ENCODE results near the gene UNC5CL.

Gene UNC5CL

GRCh38 chr6:41051873-41052272 lies 12.9 kb upstream of the UNC5CL start:
- Histone ChIP-seq H3K27ac (ENCODE audit: low read depth, low read length) (no peak overlapping the region), H3K9ac (ENCODE audit: low read length in 5 of 5) (no peak overlapping the region), H3K27me3 (ENCODE audit: control insufficient read depth in 5 of 5, insufficient read depth in 4 of 5, low read length in 5 of 5) (no peaks in the 10 kb centered on the region), H3K4me1 (ENCODE audit: control insufficient read depth in 5 of 5, insufficient read depth in 5 of 5, low read length in 5 of 5) (peaks cover 0 to 7% (median 0%) of the 10 kb centered on the region in 5 donors), H3K4me3 (ENCODE audit: low read depth in 1 of 5, low read length in 5 of 5) (no peak overlapping the region), H3K36me3 (ENCODE audit: control insufficient read depth in 5 of 5, insufficient read depth in 5 of 5, low read length in 5 of 5) (peaks cover 0 to 5% (median 0%) of the 10 kb centered on the region in 5 donors), H3K9me3 (ENCODE audit: control insufficient read depth in 5 of 5, low read length in 5 of 5) (no peaks in the 10 kb centered on the region)

DNA sequence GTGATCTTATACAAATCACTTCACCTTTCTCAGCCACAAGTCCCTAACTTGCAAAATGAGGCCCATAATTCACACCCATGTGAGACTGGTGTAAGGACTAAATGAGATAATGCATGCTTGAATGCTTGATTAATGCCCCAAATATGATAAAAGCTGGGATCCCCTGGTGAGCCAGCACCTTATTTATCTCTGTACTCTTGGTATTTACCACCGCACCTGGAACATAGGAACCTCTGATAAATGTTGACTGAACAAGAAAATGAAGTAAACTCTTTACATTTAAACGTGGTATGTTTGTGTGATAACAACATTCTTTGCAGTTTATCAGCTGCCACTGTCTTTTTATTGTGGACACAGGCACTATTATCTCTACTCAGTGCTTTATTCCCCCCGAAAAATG lies 11.5 kb upstream of the UNC5CL start:
- Histone ChIP-seq H3K9me3 (ENCODE audit: control insufficient read depth in 5 of 5, low read length in 5 of 5) (no peaks in the 10 kb centered on the region), H3K27ac (ENCODE audit: low read depth, low read length) (no peak overlapping the region), H3K4me3 (ENCODE audit: low read depth in 1 of 5, low read length in 5 of 5) (no peak overlapping the region), H3K9ac (ENCODE audit: low read length in 5 of 5) (no peak overlapping the region), H3K27me3 (ENCODE audit: control insufficient read depth in 5 of 5, insufficient read depth in 4 of 5, low read length in 5 of 5) (no peaks in the 10 kb centered on the region), H3K4me1 (ENCODE audit: control insufficient read depth in 5 of 5, insufficient read depth in 5 of 5, low read length in 5 of 5) (peaks cover 0 to 7% (median 0%) of the 10 kb centered on the region in 5 donors), H3K36me3 (ENCODE audit: control insufficient read depth in 5 of 5, insufficient read depth in 5 of 5, low read length in 5 of 5) (peaks cover 0 to 4% (median 0%) of the 10 kb centered on the region in 5 donors)

DNA sequence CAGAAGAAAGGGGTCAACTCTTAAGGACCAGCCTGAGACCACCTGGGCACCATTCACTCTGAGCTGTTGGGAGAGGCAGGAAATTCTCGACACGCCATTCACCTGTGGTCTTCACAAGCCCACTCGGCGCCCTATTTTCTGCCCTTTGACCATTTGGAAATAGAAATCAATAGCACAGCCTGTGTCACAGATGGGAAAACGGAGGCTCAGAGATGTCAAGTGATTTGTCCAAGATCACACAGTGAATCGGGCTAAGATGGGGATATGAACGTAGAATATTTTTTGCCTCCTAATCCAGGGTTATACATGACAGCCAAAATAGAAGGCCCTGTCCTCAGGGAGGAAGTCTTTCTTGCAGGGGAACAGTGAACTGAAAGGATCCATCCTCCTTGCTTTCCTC lies 10.9 kb upstream of the UNC5CL start:
- no peaks in the 10 kb centered on the region for H3K9me3 ChIP-seq (ENCODE audit: control insufficient read depth in 5 of 5, low read length in 5 of 5)
- H3K27me3 ChIP-seq (ENCODE audit: control insufficient read depth in 5 of 5, insufficient read depth in 4 of 5, low read length in 5 of 5): no peaks in the 10 kb centered on the region
- no peak overlapping the region for H3K27ac ChIP-seq (ENCODE audit: low read depth, low read length)
- H3K4me3 ChIP-seq (ENCODE audit: low read depth in 1 of 5, low read length in 5 of 5): no peak overlapping the region
- H3K36me3 ChIP-seq (ENCODE audit: control insufficient read depth in 5 of 5, insufficient read depth in 5 of 5, low read length in 5 of 5): no peaks in the 10 kb centered on the region
- peaks cover 0 to 7% (median 0%) of the 10 kb centered on the region in 5 donors for H3K4me1 ChIP-seq (ENCODE audit: control insufficient read depth in 5 of 5, insufficient read depth in 5 of 5, low read length in 5 of 5)
- no peak overlapping the region for H3K9ac ChIP-seq (ENCODE audit: low read length in 5 of 5)

DNA sequence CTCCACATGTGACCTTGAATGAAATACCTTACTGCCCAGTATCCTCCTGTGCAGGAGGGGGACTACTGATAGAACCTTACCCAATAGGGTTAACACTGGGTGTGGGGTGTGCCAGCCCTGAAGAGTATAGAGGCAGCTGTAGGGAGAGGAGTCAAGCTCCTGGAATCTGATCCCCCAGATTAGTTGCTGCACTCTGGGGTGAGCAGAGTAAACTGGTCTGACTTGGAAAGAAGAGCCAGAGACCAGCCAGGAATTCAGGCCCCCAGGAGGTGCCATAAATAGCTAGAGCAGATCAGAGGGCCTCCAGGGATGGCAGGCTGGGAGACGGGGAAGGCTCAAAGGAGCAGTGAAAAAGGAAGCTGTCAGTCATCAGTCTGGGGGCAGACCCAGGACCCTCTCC lies 10.5 kb upstream of the UNC5CL start:
- Histone ChIP-seq H3K9ac (ENCODE audit: low read length in 5 of 5) (no peak overlapping the region), H3K4me1 (ENCODE audit: control insufficient read depth in 5 of 5, insufficient read depth in 5 of 5, low read length in 5 of 5) (peaks cover 0 to 7% (median 0%) of the 10 kb centered on the region in 5 donors)

GRCh38 chr6:41047745-41048732 lies 9.0 kb upstream of the UNC5CL start:
- no peaks in the 10 kb centered on the region for H3K36me3 ChIP-seq (ENCODE audit: control insufficient read depth in 5 of 5, insufficient read depth in 5 of 5, low read length in 5 of 5)
- no peaks in the 10 kb centered on the region for H3K9me3 ChIP-seq (ENCODE audit: control insufficient read depth in 5 of 5, low read length in 5 of 5)
- no peak overlapping the region for H3K9ac ChIP-seq (ENCODE audit: low read length in 5 of 5)
- no peak overlapping the region for H3K27ac ChIP-seq (ENCODE audit: low read depth, low read length)
- H3K27me3 ChIP-seq (ENCODE audit: control insufficient read depth in 5 of 5, insufficient read depth in 4 of 5, low read length in 5 of 5): no peaks in the 10 kb centered on the region
- H3K4me1 ChIP-seq (ENCODE audit: control insufficient read depth in 5 of 5, insufficient read depth in 5 of 5, low read length in 5 of 5): peaks cover 0 to 7% (median 0%) of the 10 kb centered on the region in 5 donors
- no peak overlapping the region for H3K4me3 ChIP-seq (ENCODE audit: low read depth in 1 of 5, low read length in 5 of 5)

More for the DNA sequence above, 10.5 kb upstream of the UNC5CL start:
- Histone ChIP-seq H3K36me3 (ENCODE audit: control insufficient read depth in 5 of 5, insufficient read depth in 5 of 5, low read length in 5 of 5) (no peaks in the 10 kb centered on the region), H3K27me3 (ENCODE audit: control insufficient read depth in 5 of 5, insufficient read depth in 4 of 5, low read length in 5 of 5) (no peaks in the 10 kb centered on the region), H3K4me3 (ENCODE audit: low read depth in 1 of 5, low read length in 5 of 5) (no peak overlapping the region), H3K9me3 (ENCODE audit: control insufficient read depth in 5 of 5, low read length in 5 of 5) (no peaks in the 10 kb centered on the region), H3K27ac (ENCODE audit: low read depth, low read length) (no peak overlapping the region)

- Histone ChIP-seq H3K4me1 (ENCODE audit: control insufficient read depth in 5 of 5, insufficient read depth in 5 of 5, low read length in 5 of 5) (peaks cover 0 to 7% (median 0%) of the 10 kb centered on the region in 5 donors), H3K27ac (ENCODE audit: low read depth, low read length) (no peak overlapping the region), H3K36me3 (ENCODE audit: control insufficient read depth in 5 of 5, insufficient read depth in 5 of 5, low read length in 5 of 5) (peaks cover 0 to 5% (median 0%) of the 10 kb centered on the region in 5 donors), H3K4me3 (ENCODE audit: low read depth in 1 of 5, low read length in 5 of 5) (no peak overlapping the region), H3K9me3 (ENCODE audit: control insufficient read depth in 5 of 5, low read length in 5 of 5) (no peaks in the 10 kb centered on the region), H3K9ac (ENCODE audit: low read length in 5 of 5) (no peak overlapping the region), H3K27me3 (ENCODE audit: control insufficient read depth in 5 of 5, insufficient read depth in 4 of 5, low read length in 5 of 5) (no peaks in the 10 kb centered on the region)
Measured at GRCh38 chr6:41047306-41047705, 8.3 kb upstream of the UNC5CL start.

DNA sequence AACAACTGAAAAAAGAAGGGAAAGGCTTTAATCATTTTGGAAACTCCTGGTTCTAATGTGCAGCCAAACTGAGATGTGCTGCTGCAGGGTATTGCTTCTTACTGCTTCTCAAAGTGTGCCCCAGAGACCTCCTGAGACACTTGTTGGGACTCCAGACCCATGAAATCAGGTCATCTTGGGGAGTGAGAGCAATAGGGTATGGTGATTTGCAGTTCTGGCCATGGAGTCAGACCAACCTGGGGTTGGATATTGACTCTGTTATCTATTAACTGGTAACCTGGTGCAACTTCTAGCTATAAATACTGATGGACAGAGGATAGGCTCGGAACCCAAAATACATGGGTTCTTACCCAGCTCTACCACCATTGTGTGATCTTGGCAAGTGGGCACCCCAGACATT lies 7.1 kb upstream of the UNC5CL start:
- no peaks in the 10 kb centered on the region for H3K9me3 ChIP-seq (ENCODE audit: control insufficient read depth in 5 of 5, low read length in 5 of 5)
- H3K36me3 ChIP-seq (ENCODE audit: control insufficient read depth in 5 of 5, insufficient read depth in 5 of 5, low read length in 5 of 5): peaks cover 0 to 7% (median 0%) of the 10 kb centered on the region in 5 donors
- H3K4me3 ChIP-seq (ENCODE audit: low read depth in 1 of 5, low read length in 5 of 5): no peak overlapping the region
- H3K27ac ChIP-seq (ENCODE audit: low read depth, low read length): no peak overlapping the region
- H3K9ac ChIP-seq (ENCODE audit: low read length in 5 of 5): no peak overlapping the region
- H3K27me3 ChIP-seq (ENCODE audit: control insufficient read depth in 5 of 5, insufficient read depth in 4 of 5, low read length in 5 of 5): no peaks in the 10 kb centered on the region
- H3K4me1 ChIP-seq (ENCODE audit: control insufficient read depth in 5 of 5, insufficient read depth in 5 of 5, low read length in 5 of 5): no peaks in the 10 kb centered on the region

GRCh38 chr6:41045664-41046063 lies 6.6 kb upstream of the UNC5CL start:
- no peaks in the 10 kb centered on the region for H3K4me1 ChIP-seq (ENCODE audit: control insufficient read depth in 5 of 5, insufficient read depth in 5 of 5, low read length in 5 of 5)
- no peak overlapping the region for H3K27ac ChIP-seq (ENCODE audit: low read depth, low read length)
- no peaks in the 10 kb centered on the region for H3K9me3 ChIP-seq (ENCODE audit: control insufficient read depth in 5 of 5, low read length in 5 of 5)
- no peak overlapping the region for H3K9ac ChIP-seq (ENCODE audit: low read length in 5 of 5)
- H3K4me3 ChIP-seq (ENCODE audit: low read depth in 1 of 5, low read length in 5 of 5): no peak overlapping the region
- no peaks in the 10 kb centered on the region for H3K27me3 ChIP-seq (ENCODE audit: control insufficient read depth in 5 of 5, insufficient read depth in 4 of 5, low read length in 5 of 5)
- H3K36me3 ChIP-seq (ENCODE audit: control insufficient read depth in 5 of 5, insufficient read depth in 5 of 5, low read length in 5 of 5): peaks cover 0 to 7% (median 0%) of the 10 kb centered on the region in 5 donors

- Histone ChIP-seq H3K27me3 (ENCODE audit: control insufficient read depth in 5 of 5, insufficient read depth in 4 of 5, low read length in 5 of 5) (no peaks in the 10 kb centered on the region), H3K4me1 (ENCODE audit: control insufficient read depth in 5 of 5, insufficient read depth in 5 of 5, low read length in 5 of 5) (no peaks in the 10 kb centered on the region), H3K9me3 (ENCODE audit: control insufficient read depth in 5 of 5, low read length in 5 of 5) (no peaks in the 10 kb centered on the region), H3K9ac (ENCODE audit: low read length in 5 of 5) (no peak overlapping the region), H3K36me3 (ENCODE audit: control insufficient read depth in 5 of 5, insufficient read depth in 5 of 5, low read length in 5 of 5) (peaks cover 0 to 7% (median 0%) of the 10 kb centered on the region in 5 donors), H3K4me3 (ENCODE audit: low read depth in 1 of 5, low read length in 5 of 5) (no peak overlapping the region), H3K27ac (ENCODE audit: low read depth, low read length) (no peak overlapping the region)
Measured at GRCh38 chr6:41043151-41043550, 4.1 kb upstream of the UNC5CL start.

DNA sequence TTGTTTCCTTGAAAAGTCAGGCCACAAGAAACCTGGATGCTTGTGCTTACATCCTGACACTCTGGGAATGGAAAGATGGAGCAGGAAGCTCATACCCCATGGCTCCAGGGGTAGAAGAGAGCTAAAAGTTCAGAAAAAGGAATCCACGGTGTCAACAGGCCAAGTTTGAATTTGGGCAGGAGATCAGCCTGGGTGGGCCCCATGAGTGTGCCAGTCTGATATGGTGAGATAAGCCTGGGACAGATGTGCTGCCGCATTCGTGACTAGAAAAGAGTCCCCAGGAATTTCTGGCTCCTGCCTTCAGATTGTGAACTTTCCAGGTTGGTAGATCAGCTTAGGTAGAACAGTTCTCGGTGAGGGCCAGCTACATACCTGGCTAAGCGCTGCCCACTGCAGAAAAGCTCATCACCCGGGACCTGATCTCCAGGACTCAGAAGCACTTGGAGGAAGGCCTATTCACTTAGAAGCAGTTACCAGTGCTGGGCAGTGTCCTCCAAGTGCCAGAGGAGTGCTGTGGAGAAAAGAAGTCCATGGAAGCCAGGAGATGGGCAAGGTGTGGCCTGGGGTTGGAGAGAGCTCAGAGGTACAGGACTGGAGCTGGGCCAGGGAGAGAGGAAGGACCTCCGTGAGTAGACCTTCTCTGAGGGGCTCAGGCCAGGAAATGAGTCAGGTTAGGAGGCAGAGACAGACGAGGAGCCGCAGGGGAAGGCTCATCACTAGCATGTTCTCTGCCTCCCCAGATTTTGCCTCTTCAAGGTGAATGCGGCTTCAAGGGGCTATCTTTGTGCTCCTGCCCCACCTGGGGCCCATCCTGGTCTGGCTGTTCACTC lies 3.4 kb upstream of the UNC5CL start, which contains the start of gene TSPO2:
TSS of gene TSPO2 (plus strand) at position 242 of the 830 bp plus-strand sequence. CDS start at position 761, 519 bp downstream.
- Histone ChIP-seq H3K4me3 (ENCODE audit: low read depth in 1 of 5, low read length in 5 of 5) (no peak within 1 kb of the TSS), H3K36me3 (ENCODE audit: control insufficient read depth in 5 of 5, insufficient read depth in 5 of 5, low read length in 5 of 5) (peaks cover 0 to 7% (median 0%) of the 10 kb centered on the region in 5 donors), H3K27ac (ENCODE audit: low read depth, low read length) (no peak within 1 kb of the TSS), H3K9ac (ENCODE audit: low read length in 5 of 5) (no peak within 1 kb of the TSS), H3K4me1 (ENCODE audit: control insufficient read depth in 5 of 5, insufficient read depth in 5 of 5, low read length in 5 of 5) (no peaks in the 10 kb centered on the region), H3K27me3 (ENCODE audit: control insufficient read depth in 5 of 5, insufficient read depth in 4 of 5, low read length in 5 of 5) (no peaks in the 10 kb centered on the region), H3K9me3 (ENCODE audit: control insufficient read depth in 5 of 5, low read length in 5 of 5) (no peaks in the 10 kb centered on the region)

All from subcutaneous abdominal adipose tissue (tissue), 5 donors.